Endothelial cell of umbilical vein (primary cell): ENCODE results near the gene RAB39B. TPM values are rescaled to one million over a fixed set of nuclear protein-coding genes. Genes with fewer than 3 reads are reported as not detected.
"Not testable (repeated sequence)": the region's sequence is repeated elsewhere in the genome, so short reads cannot be mapped to it uniquely, and the experiment has no call there.

Experiments
- BruUV-seq: library from RNA; stranded (reverse); fragments of 400-500 nt; replicated peaks from 2 replicates; lab custom pipeline; 2021; lab: Mats Ljungman, UMichigan
- CTCF ChIA-PET: fragments of 300-600, 350-600 bp; sonication (Branson Sonifier 250); formaldehyde crosslinking; loops from one replicate; lab custom pipeline; 2021; ENCODE audit warnings: antibody characterized with exemption, inconsistent platforms; lab: Charles Lee
- POLR2A ChIA-PET: fragments of 300-600, 350-600 bp; sonication (Branson Sonifier 250); formaldehyde crosslinking; loops from one replicate; lab custom pipeline; 2021; ENCODE audit warnings: antibody characterized with exemption, inconsistent platforms; lab: Charles Lee
- DNase-seq: peaks from one replicate; pipeline ENCODE4 v3.0.0-alpha.2; 2011; ENCODE audit warnings: low read depth, low spot score
- FAIRE-seq: peaks from 2 replicates; lab custom pipeline; 2011; peaks lifted over from hg19 to GRCh38; lab: Jason Lieb, UNC
- H2AFZ ChIP-seq: 2 replicates; pipeline ENCODE4 v1.6.0; 2012; ENCODE audit warnings: low read depth, low read length, control low read depth, inconsistent platforms
- H3K27ac ChIP-seq: 2 replicates; pipeline ENCODE4 v1.5.1; 2011; ENCODE audit warnings: low read depth, mild to moderate bottlenecking, control low read depth, low read length, moderate library complexity; ENCODE audit not compliant: insufficient read depth
- H3K27me3 ChIP-seq, 2 experiments: 2 replicates each; pipeline versions ENCODE4 v1.6.0 to v1.6.1; 2011; ENCODE audit warnings: low read length in 2 of 2, mixed read lengths in 1 of 2; ENCODE audit not compliant: control insufficient read depth in 2 of 2, insufficient read depth in 2 of 2
- H3K36me3 ChIP-seq, 2 experiments: 2 replicates in 1 of 2; 3 replicates in 1 of 2; pipeline ENCODE4 v1.5.1; 2011; ENCODE audit warnings: low read length in 2 of 2, mild to moderate bottlenecking in 1 of 2, moderate library complexity in 1 of 2; ENCODE audit not compliant: control insufficient read depth in 2 of 2, insufficient read depth in 2 of 2; ENCODE audit errors: extremely low read depth in 1 of 2
- H3K4me1 ChIP-seq: 3 replicates; pipeline ENCODE4 v1.5.1; 2011; ENCODE audit warnings: mild to moderate bottlenecking, low read length; ENCODE audit not compliant: control insufficient read depth, insufficient read depth; ENCODE audit errors: extremely low read depth
- H3K4me2 ChIP-seq: 2 replicates; pipeline ENCODE4 v1.6.1; 2011; ENCODE audit warnings: low read length, control low read depth, mixed read lengths; ENCODE audit not compliant: insufficient read depth
- H3K4me3 ChIP-seq, 3 experiments: fragments of 200-600 bp in 1 of 3; sonication (generic), shearing (Covaris generic) in 1 of 3; replicated peaks in 1 of 3; 2 replicates each; pipeline ENCODE4 v1.5.1; 2011 to 2016; ENCODE audit warnings: control low read depth in 3 of 3, low read length in 3 of 3, mild to moderate bottlenecking in 2 of 3, inconsistent platforms in 1 of 3, low read depth in 1 of 3, moderate library complexity in 1 of 3; ENCODE audit not compliant: insufficient read depth in 1 of 3
- H3K79me2 ChIP-seq: 2 replicates; pipeline ENCODE4 v1.6.0; 2012; ENCODE audit warnings: low read length, inconsistent platforms; ENCODE audit not compliant: control insufficient read depth, insufficient read depth
- H3K9ac ChIP-seq: replicated peaks from 2 replicates; pipeline ENCODE3; 2011; ENCODE audit warnings: low read length, control low read depth; ENCODE audit not compliant: insufficient read depth; ENCODE audit errors: extremely low read depth
- H3K9me1 ChIP-seq: replicated peaks from 3 replicates; pipeline ENCODE4 v1.6.0; 2011; ENCODE audit warnings: mild to moderate bottlenecking, low read length; ENCODE audit not compliant: control insufficient read depth, insufficient read depth; ENCODE audit errors: extremely low read depth
- H3K9me3 ChIP-seq: replicated peaks from 2 replicates; pipeline ENCODE4 v1.5.1; 2012; ENCODE audit warnings: low read length, inconsistent platforms; ENCODE audit not compliant: control insufficient read depth, insufficient read depth
- H4K20me1 ChIP-seq: replicated peaks from 2 replicates; pipeline ENCODE3; 2011; ENCODE audit warnings: mild to moderate bottlenecking, low read length; ENCODE audit not compliant: control insufficient read depth, insufficient read depth; ENCODE audit errors: extremely low read depth
- FOS ChIP-seq: IDR thresholded peaks from 2 replicates; pipeline ENCODE4 v1.6.1; 2011; ENCODE audit warnings: mild to moderate bottlenecking, low read length, moderate library complexity, borderline replicate concordance; ENCODE audit not compliant: insufficient read depth
- GATA2 ChIP-seq: IDR thresholded peaks from 2 replicates; pipeline ENCODE4 v1.7.0; 2011; ENCODE audit warnings: low read depth, mild to moderate bottlenecking, moderate library complexity, mixed read lengths, low read length; ENCODE audit not compliant: insufficient read length, insufficient read depth
- MYC ChIP-seq: IDR thresholded peaks from one replicate; pipeline ENCODE4 v1.6.1; 2011; ENCODE audit warnings: mild to moderate bottlenecking, low read depth, low read length
- POLR2A ChIP-seq: IDR thresholded peaks from 2 replicates; pipeline ENCODE4 v1.6.1; 2012; ENCODE audit warnings: low read depth, mild to moderate bottlenecking, control low read depth, low read length
- dilution Hi-C: fragments of 300-500 bp; cut with MboI; formaldehyde crosslinking; loops from one replicate; pipeline ENCODE4 v1.15.0; 2019; ENCODE audit warnings: low sequenced_read_pairs; ENCODE audit not compliant: extremely low pct_ligation_motif_present
- intact Hi-C: fragments of 100-400 bp; cut with micrococcal nuclease; formaldehyde crosslinking; loops from one replicate; pipeline ENCODE4 v1.10.0; 2022
- polyA plus RNA-seq, 4 experiments: library from polyadenylated mRNA; depleted of rRNA in 3 of 4; stranded (reverse) in 3 of 4; unstranded in 1 of 4; fragments of >200 nt; gene quantifications; 2 replicates each; pipeline versions ENCODE4 v1.2.1 to v1.2.3, GENCODE V29; 2011 to 2012; ENCODE audit warnings: missing spikeins in 1 of 4
- total RNA-seq: library from RNA; stranded (reverse); gene quantifications from 2 replicates; pipeline ENCODE4 v1.2.3, GENCODE V29; 2021
- TF ChIP-seq, protein P1 (sequence below): IDR thresholded peaks from 2 replicates; pipeline ENCODE4 v1.6.1; 2011; ENCODE audit not compliant: insufficient read depth, insufficient read length
- TF ChIP-seq, protein P2 (sequence below), 2 donors: IDR thresholded peaks; 1 replicate in 1 of 2; 2 replicates in 1 of 2; pipeline ENCODE4 v1.5.1; 2011; ENCODE audit warnings: low read length in 2 of 2, mild to moderate bottlenecking in 2 of 2, moderate library complexity in 2 of 2, control low read depth in 1 of 2, inconsistent platforms in 1 of 2, low read depth in 1 of 2; ENCODE audit not compliant: insufficient read depth in 1 of 2; ENCODE audit errors: extremely low read depth in 1 of 2

RAB39B gene
- total and polyA plus RNA-seq, 2 donors (not counting 3 experiments of a cell fraction or from before 2014, with no cell fraction given), result not detected

DNA sequence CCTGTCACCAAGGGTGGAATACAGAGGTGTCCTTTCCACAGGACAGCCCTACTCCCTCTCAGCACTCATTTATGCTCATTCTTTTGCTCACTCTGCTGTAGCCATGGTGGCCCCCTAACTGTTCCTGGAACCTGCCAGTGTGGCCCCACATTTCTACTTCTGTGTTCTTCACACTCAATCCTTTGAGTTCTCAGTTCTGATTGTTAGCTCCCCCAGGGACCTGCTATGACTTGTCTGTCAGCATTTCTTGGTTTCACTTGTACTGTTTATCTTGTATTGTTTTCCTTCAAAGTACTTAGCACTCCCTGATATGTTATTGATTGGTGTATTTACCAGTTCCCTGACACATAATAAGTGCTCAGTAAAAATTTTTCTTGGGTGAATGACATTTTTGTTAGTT lies 33.1 kb downstream of the RAB39B start:
- dilution Hi-C loops (no loop called here), intact Hi-C loops (no loop called here)
- POLR2A ChIA-PET, result no interaction called here
- no peaks in the 10 kb centered on the region for H3K9me3 ChIP-seq
- H3K9ac ChIP-seq, result no peak overlapping the region
- no peak overlapping the region for H2AFZ ChIP-seq
- H3K27ac ChIP-seq, result no peak overlapping the region
- H3K4me1 ChIP-seq, result no peaks in the 10 kb centered on the region
- no peaks in the 10 kb centered on the region for H3K9me1 ChIP-seq
- no peaks in the 10 kb centered on the region for H4K20me1 ChIP-seq
- FAIRE-seq (no peak), DNase-seq (no peak)
- no peak overlapping the region for H3K4me3 ChIP-seq
- peaks cover 0 to 3% of the 10 kb centered on the region in 2 experiments for H3K36me3 ChIP-seq
- no peak overlapping the region for H3K4me2 ChIP-seq
- TF ChIP-seq MYC (no peak), GATA2 (no peak), FOS (no peak)
- TF ChIP-seq, protein P1, sequence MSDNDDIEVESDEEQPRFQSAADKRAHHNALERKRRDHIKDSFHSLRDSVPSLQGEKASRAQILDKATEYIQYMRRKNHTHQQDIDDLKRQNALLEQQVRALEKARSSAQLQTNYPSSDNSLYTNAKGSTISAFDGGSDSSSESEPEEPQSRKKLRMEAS, result no peak
- TF ChIP-seq, protein P2, sequence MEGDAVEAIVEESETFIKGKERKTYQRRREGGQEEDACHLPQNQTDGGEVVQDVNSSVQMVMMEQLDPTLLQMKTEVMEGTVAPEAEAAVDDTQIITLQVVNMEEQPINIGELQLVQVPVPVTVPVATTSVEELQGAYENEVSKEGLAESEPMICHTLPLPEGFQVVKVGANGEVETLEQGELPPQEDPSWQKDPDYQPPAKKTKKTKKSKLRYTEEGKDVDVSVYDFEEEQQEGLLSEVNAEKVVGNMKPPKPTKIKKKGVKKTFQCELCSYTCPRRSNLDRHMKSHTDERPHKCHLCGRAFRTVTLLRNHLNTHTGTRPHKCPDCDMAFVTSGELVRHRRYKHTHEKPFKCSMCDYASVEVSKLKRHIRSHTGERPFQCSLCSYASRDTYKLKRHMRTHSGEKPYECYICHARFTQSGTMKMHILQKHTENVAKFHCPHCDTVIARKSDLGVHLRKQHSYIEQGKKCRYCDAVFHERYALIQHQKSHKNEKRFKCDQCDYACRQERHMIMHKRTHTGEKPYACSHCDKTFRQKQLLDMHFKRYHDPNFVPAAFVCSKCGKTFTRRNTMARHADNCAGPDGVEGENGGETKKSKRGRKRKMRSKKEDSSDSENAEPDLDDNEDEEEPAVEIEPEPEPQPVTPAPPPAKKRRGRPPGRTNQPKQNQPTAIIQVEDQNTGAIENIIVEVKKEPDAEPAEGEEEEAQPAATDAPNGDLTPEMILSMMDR (IDR thresholded peaks at IDR 0.05; ENCODE audit: extremely low read depth in 1 of 2, insufficient read depth in 1 of 2, low read depth in 1 of 2, low read length in 2 of 2), result no peak
- H3K27me3 ChIP-seq, result no peaks in the 10 kb centered on the region
- CTCF ChIA-PET, result no interaction called here
- BruUV-seq, result no TSS peak
- peaks cover 5% of the 10 kb centered on the region for H3K79me2 ChIP-seq

DNA sequence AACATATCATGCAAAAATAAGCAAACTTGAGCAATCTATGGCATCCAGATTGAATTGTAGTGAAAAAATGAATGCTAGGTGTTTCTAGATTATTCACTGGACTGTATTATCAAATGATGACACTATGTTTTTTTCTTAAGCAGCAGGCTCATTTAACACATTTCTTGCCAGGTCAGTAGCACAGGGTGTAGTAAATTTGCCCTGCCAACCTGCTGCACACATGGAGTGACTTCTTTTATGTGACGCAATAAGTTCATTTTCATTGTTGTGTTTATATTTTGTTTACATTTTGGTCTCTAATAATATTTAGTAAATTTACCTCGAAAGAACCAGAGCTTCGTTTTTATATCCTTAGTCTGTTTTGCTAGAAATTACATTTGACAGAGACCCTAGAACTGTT lies 38.5 kb downstream of the RAB39B start:
- Histone ChIP-seq H4K20me1 (no peaks in the 10 kb centered on the region), H2AFZ (no peak overlapping the region), H3K36me3 (peaks cover 0 to 3% of the 10 kb centered on the region in 2 experiments), H3K9me3 (no peaks in the 10 kb centered on the region), H3K4me2 (no peak overlapping the region), H3K27me3 (no peaks in the 10 kb centered on the region), H3K9me1 (no peaks in the 10 kb centered on the region), H3K27ac (no peak overlapping the region), H3K4me1 (no peaks in the 10 kb centered on the region), H3K4me3 (no peak overlapping the region), H3K9ac (no peak overlapping the region), H3K79me2 (peaks cover 2% of the 10 kb centered on the region)
- no peak for TF ChIP-seq POLR2A
- DNase-seq (no peak), FAIRE-seq (no peak)
- CTCF ChIA-PET, result interaction anchor here (2.4 kb wide), 1 partner anchor 9 kb away, joined by 17 read pairs; the partner anchor contains the start of gene VBP1
- no TSS peak for BruUV-seq
- dilution Hi-C loops (no loop called here), intact Hi-C loops (no loop called here)
- POLR2A ChIA-PET, result no interaction called here

DNA sequence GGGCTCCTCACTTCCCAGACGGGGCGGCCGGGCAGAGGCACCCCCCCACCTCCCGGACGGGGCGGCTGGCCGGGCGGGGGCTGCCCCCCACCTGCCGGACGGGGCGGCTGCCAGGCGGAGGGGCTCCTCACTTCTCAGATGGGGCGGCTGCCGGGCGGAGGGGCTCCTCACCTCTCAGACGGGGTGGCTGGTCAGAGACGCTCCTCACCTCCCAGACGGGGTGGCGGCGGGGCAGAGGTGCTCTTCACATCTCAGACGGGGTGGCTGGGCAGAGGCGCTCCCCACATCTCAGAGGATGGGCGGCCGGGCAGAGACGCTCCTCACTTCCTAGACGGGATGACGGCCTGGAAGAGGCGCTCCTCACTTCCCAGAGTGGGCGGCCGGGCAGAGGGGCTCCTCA lies 40.5 kb downstream of the RAB39B start:
- BruUV-seq, H2AFZ ChIP-seq, CTCF ChIA-PET, H3K9ac ChIP-seq, H3K9me3 ChIP-seq, H3K4me3 ChIP-seq, FAIRE-seq, H4K20me1 ChIP-seq, DNase-seq, intact Hi-C loops, H3K36me3 ChIP-seq, H3K27ac ChIP-seq, H3K4me1 ChIP-seq, H3K27me3 ChIP-seq, POLR2A ChIA-PET, dilution Hi-C loops, H3K4me2 ChIP-seq, H3K9me1 ChIP-seq: not testable (repeated sequence)
- H3K79me2 ChIP-seq, result peaks cover 14% of the 10 kb centered on the region
